ENCODE measurements around the gene VAV1. TPM values are rescaled to one million over a fixed set of nuclear protein-coding genes. Genes with fewer than 3 reads are reported as not detected.
A peak's percentile ranks its signal among the peaks of the same experiment; 100 is the strongest.

Gene VAV1
- polyA plus RNA-seq, 1 donor from 2014 or later, result not detected

DNA sequence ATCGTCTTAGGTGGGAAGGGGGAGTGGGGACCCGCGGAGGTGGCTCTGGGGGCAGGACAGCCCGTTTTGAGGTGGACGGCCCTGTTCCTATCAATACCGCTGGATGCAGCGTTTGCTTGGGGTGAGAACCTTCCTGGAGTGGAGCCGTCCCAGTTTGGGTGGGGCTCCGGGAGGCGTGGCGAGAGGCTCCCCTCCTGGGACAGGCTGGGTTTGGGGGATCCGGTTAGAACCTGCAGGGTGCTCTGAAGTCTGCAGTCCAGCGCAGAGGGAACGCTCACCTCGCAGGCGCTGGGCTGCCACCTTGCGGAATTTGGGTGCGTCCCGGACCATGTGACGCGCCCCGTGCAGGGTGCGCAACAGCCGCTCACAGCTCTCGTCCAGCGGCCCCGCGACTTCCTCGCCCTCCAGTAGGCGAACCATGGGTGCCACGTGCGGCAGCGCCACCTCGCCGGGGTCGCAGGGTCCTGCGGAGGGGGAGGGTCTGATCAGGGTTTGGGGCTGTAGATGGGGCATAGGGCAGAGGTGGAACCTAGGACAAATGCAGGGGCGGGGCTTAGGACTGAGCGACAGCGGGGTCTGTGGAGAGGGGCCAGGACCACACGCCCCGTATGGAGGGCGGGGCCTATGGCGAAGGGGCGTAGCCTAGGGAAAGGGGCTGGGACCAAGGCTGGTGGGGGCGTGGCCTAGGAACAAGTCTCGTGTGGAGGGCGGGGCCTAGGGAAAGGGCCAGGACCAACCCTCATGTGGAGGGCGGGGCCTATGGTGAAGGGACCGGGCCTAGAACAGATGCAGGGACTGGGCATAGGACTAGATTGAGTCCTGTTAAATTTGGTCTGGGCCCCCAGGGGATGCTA lies 19.1 kb upstream of the VAV1 start:
- no peak for TF ChIP-seq TAF1 (IDR thresholded peaks at IDR 0.05; ENCODE audit: low read depth)
- TF ChIP-seq SMC3 (conservative IDR thresholded peaks at IDR 0.05; ENCODE audit: poor library complexity), result peak; percentile 13
- TF ChIP-seq, protein P1, sequence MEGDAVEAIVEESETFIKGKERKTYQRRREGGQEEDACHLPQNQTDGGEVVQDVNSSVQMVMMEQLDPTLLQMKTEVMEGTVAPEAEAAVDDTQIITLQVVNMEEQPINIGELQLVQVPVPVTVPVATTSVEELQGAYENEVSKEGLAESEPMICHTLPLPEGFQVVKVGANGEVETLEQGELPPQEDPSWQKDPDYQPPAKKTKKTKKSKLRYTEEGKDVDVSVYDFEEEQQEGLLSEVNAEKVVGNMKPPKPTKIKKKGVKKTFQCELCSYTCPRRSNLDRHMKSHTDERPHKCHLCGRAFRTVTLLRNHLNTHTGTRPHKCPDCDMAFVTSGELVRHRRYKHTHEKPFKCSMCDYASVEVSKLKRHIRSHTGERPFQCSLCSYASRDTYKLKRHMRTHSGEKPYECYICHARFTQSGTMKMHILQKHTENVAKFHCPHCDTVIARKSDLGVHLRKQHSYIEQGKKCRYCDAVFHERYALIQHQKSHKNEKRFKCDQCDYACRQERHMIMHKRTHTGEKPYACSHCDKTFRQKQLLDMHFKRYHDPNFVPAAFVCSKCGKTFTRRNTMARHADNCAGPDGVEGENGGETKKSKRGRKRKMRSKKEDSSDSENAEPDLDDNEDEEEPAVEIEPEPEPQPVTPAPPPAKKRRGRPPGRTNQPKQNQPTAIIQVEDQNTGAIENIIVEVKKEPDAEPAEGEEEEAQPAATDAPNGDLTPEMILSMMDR (IDR thresholded peaks at IDR 0.05; ENCODE audit: poor library complexity, severe bottlenecking), result peak; percentile 39
- peak; percentile 17 for TF ChIP-seq RAD21 (conservative IDR thresholded peaks at IDR 0.05)
- TF ChIP-seq POLR2AphosphoS5 (IDR thresholded peaks at IDR 0.05), result no peak
- H3K27me3 ChIP-seq (ENCODE audit: insufficient read depth, low read depth, low read length), result peaks cover 8% of the 10 kb centered on the region
- H2AFZ ChIP-seq (ENCODE audit: low read depth, low read length), result no peak overlapping the region
- no peaks in the 10 kb centered on the region for H3F3A ChIP-seq (ENCODE audit: insufficient read depth, low read length, poor library complexity, severe bottlenecking)
- no peak overlapping the region for H3K27ac ChIP-seq (ENCODE audit: low read length)
- no peaks in the 10 kb centered on the region for H3K9me2 ChIP-seq (ENCODE audit: insufficient read depth, low read length)
- no peak overlapping the region for H3K9ac ChIP-seq (ENCODE audit: low read length)
- H4K20me1 ChIP-seq (ENCODE audit: insufficient read depth), result no peaks in the 10 kb centered on the region
- no peaks in the 10 kb centered on the region for H3K79me2 ChIP-seq (replicated peaks; ENCODE audit: insufficient read depth, low read length)
- H3K4me2 ChIP-seq (ENCODE audit: low read length), result no peak overlapping the region
- H3K4me3 ChIP-seq (ENCODE audit: low read length), result peak overlapping the region; percentile 58
- no peaks in the 10 kb centered on the region for H3K9me3 ChIP-seq (ENCODE audit: low read length)
- H3K36me3 ChIP-seq (ENCODE audit: insufficient read depth, low read length), result no peaks in the 10 kb centered on the region

GRCh38 chr19:6754136-6754535 lies 18.4 kb upstream of the VAV1 start:
- H3K27me3 ChIP-seq (ENCODE audit: insufficient read depth, low read depth, low read length), result peaks cover 8% of the 10 kb centered on the region
- no peak overlapping the region for H3K4me3 ChIP-seq (ENCODE audit: low read length)
- H2AFZ ChIP-seq (ENCODE audit: low read depth, low read length), result no peak overlapping the region
- no peaks in the 10 kb centered on the region for H3K36me3 ChIP-seq (ENCODE audit: insufficient read depth, low read length)
- no peaks in the 10 kb centered on the region for H4K20me1 ChIP-seq (ENCODE audit: insufficient read depth)
- H3K9me2 ChIP-seq (ENCODE audit: insufficient read depth, low read length), result no peaks in the 10 kb centered on the region
- H3F3A ChIP-seq (ENCODE audit: insufficient read depth, low read length, poor library complexity, severe bottlenecking), result no peaks in the 10 kb centered on the region
- no peak overlapping the region for H3K27ac ChIP-seq (ENCODE audit: low read length)
- no peak overlapping the region for H3K9ac ChIP-seq (ENCODE audit: low read length)
- H3K4me2 ChIP-seq (ENCODE audit: low read length), result no peak overlapping the region
- TF ChIP-seq EP300 (conservative IDR thresholded peaks at IDR 0.05; ENCODE audit: poor library complexity, severe bottlenecking) (no peak), SMC3 (conservative IDR thresholded peaks at IDR 0.05; ENCODE audit: poor library complexity) (no peak), MXI1 (conservative IDR thresholded peaks at IDR 0.05; ENCODE audit: poor library complexity, severe bottlenecking) (no peak), POLR2AphosphoS5 (IDR thresholded peaks at IDR 0.05) (no peak), RAD21 (conservative IDR thresholded peaks at IDR 0.05) (no peak), EZH2 (IDR thresholded peaks at IDR 0.05; ENCODE audit: borderline replicate concordance, insufficient read depth, low read length, poor library complexity, severe bottlenecking) (no peak)
- TF ChIP-seq, protein P1 (IDR thresholded peaks at IDR 0.05; ENCODE audit: poor library complexity, severe bottlenecking), result no peak
- TF ChIP-seq, protein P2, sequence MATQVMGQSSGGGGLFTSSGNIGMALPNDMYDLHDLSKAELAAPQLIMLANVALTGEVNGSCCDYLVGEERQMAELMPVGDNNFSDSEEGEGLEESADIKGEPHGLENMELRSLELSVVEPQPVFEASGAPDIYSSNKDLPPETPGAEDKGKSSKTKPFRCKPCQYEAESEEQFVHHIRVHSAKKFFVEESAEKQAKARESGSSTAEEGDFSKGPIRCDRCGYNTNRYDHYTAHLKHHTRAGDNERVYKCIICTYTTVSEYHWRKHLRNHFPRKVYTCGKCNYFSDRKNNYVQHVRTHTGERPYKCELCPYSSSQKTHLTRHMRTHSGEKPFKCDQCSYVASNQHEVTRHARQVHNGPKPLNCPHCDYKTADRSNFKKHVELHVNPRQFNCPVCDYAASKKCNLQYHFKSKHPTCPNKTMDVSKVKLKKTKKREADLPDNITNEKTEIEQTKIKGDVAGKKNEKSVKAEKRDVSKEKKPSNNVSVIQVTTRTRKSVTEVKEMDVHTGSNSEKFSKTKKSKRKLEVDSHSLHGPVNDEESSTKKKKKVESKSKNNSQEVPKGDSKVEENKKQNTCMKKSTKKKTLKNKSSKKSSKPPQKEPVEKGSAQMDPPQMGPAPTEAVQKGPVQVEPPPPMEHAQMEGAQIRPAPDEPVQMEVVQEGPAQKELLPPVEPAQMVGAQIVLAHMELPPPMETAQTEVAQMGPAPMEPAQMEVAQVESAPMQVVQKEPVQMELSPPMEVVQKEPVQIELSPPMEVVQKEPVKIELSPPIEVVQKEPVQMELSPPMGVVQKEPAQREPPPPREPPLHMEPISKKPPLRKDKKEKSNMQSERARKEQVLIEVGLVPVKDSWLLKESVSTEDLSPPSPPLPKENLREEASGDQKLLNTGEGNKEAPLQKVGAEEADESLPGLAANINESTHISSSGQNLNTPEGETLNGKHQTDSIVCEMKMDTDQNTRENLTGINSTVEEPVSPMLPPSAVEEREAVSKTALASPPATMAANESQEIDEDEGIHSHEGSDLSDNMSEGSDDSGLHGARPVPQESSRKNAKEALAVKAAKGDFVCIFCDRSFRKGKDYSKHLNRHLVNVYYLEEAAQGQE (IDR thresholded peaks at IDR 0.05; ENCODE audit: borderline replicate concordance), result no peak
- no peaks in the 10 kb centered on the region for H3K9me3 ChIP-seq (ENCODE audit: low read length)
- no peaks in the 10 kb centered on the region for H3K79me2 ChIP-seq (replicated peaks; ENCODE audit: insufficient read depth, low read length)
